Measurements from ENCODE around the gene PIGV.

PIGV gene

GRCh38 chr1:26787706-26788514 is at the start of gene PIGV:
Gene PIGV, plus strand, starts transcription at chr1:26787950. Its CDS starts 2,866 bp downstream, at chr1:26790816.
- peak within 1 kb of the TSS; percentile 91 for H3K27ac ChIP-seq
- peak; percentile 54; the same call in 1 of the 2 replicates for TF ChIP-seq ZFX (IDR thresholded peaks at IDR 0.05)
- TF ChIP-seq CTCF (conservative IDR thresholded peaks at IDR 0.05) = no peak

- no peak for TF ChIP-seq CTCF (conservative IDR thresholded peaks at IDR 0.05)
- TF ChIP-seq ZFX (IDR thresholded peaks at IDR 0.05) = no peak
- no peak overlapping the region for H3K27ac ChIP-seq
Observed at GRCh38 chr1:26739329-26739914, 48.3 kb upstream of the PIGV start.

GRCh38 chr1:26740023-26740634 is 47.6 kb upstream of the PIGV start:
- TF ChIP-seq CTCF (conservative IDR thresholded peaks at IDR 0.05) (no peak), ZFX (IDR thresholded peaks at IDR 0.05) (no peak)
- no peak overlapping the region for H3K27ac ChIP-seq

- no peak overlapping the region for H3K27ac ChIP-seq
- TF ChIP-seq CTCF (conservative IDR thresholded peaks at IDR 0.05) (no peak), ZFX (IDR thresholded peaks at IDR 0.05) (no peak)
Observed at GRCh38 chr1:26740952-26741351, 46.8 kb upstream of the PIGV start.

GRCh38 chr1:26743426-26744059 is 44.2 kb upstream of the PIGV start:
- H3K27ac ChIP-seq = no peak overlapping the region
- TF ChIP-seq ZFX (IDR thresholded peaks at IDR 0.05) = no peak
- TF ChIP-seq CTCF (conservative IDR thresholded peaks at IDR 0.05) = no peak

GRCh38 chr1:26744075-26744959 is 43.4 kb upstream of the PIGV start:
- no peak overlapping the region for H3K27ac ChIP-seq
- no peak for TF ChIP-seq CTCF (conservative IDR thresholded peaks at IDR 0.05)
- TF ChIP-seq ZFX (IDR thresholded peaks at IDR 0.05) = no peak

Measured in C4-2B (cell line).